A549 (cell line): ENCODE results near the gene SLC22A31. TPM values are rescaled to one million over a fixed set of nuclear protein-coding genes. Genes with fewer than 3 reads are reported as not detected.
A peak's percentile ranks its signal among the peaks of the same experiment; 100 is the strongest.

Experiments used
- ATAC-seq, 2 experiments: fragments of 200-7000 bp in 1 of 2; fragments of >200 bp in 1 of 2; cut with Nextera tagmentation in 1 of 2; cut with Tn5 transposase in 1 of 2; 3 replicates each; pipeline versions ENCODE4 v1.8.0 to v1.9.1; 2018 to 2020; ENCODE audit warnings: mild to moderate bottlenecking in 1 of 2, moderate library complexity in 1 of 2
- CTCF ChIA-PET: fragments of 300-600 bp; sonication (Branson Sonifier 250); formaldehyde crosslinking; extraction: SDS; loops from one replicate; lab custom pipeline; 2021; ENCODE audit warnings: antibody characterized with exemption, inconsistent platforms; lab: Yijun Ruan, JAX
- POLR2A ChIA-PET: fragments of 350-600 bp; formaldehyde crosslinking; extraction: SDS; loops from one replicate; lab custom pipeline; 2021; ENCODE audit warnings: antibody characterized with exemption, inconsistent platforms; lab: Yijun Ruan, JAX
- DNase-seq, 2 experiments: peaks; one replicate each; pipeline versions ENCODE4 v3.0.0 to v3.0.0-alpha.2; 2011 to 2016; ENCODE audit warnings: low read depth in 1 of 2, low spot score in 1 of 2
- FAIRE-seq: peaks from 2 replicates; lab custom pipeline; 2011; peaks lifted over from hg19 to GRCh38; lab: Jason Lieb, UNC
- H3K27ac ChIP-seq, 2 experiments: fragments of >200 bp; sonication (Bioruptor Twin); formaldehyde crosslinking; 3 replicates each; pipeline ENCODE4 v1.5.1; 2016 to 2017
- H3K4me1 ChIP-seq: fragments of >200 bp; sonication (Bioruptor Twin); formaldehyde crosslinking; 3 replicates; pipeline ENCODE4 v1.6.1; 2016
- H3K4me2 ChIP-seq: fragments of >200 bp; sonication (Bioruptor Twin); formaldehyde crosslinking; 3 replicates; pipeline ENCODE4 v1.6.1; 2016
- H3K4me3 ChIP-seq: fragments of >200 bp; sonication (Bioruptor Twin); formaldehyde crosslinking; 3 replicates; pipeline ENCODE4 v1.5.1; 2016
- H3K9me3 ChIP-seq: fragments of >200 bp; sonication (Bioruptor Twin); formaldehyde crosslinking; 3 replicates; pipeline ENCODE4 v1.6.1; 2016
- BHLHE40 ChIP-seq: IDR thresholded peaks from 2 replicates; pipeline ENCODE4 v1.6.1; 2012; ENCODE audit warnings: low read depth, low read length, inconsistent platforms
- EHF ChIP-seq: fragments of 250-450 bp; sonication (Bioruptor Pico); IDR thresholded peaks from 2 replicates; pipeline ENCODE4 v1.5.0; 2020; ENCODE audit warnings: mild to moderate bottlenecking
- EHMT2 ChIP-seq: fragments of 200-600 bp; sonication (generic); IDR thresholded peaks from 2 replicates; pipeline ENCODE4 v1.6.1; 2016; ENCODE audit warnings: antibody characterized with exemption, low read depth, mild to moderate bottlenecking, moderate library complexity
- EP300 ChIP-seq, 2 experiments: fragments of >200 bp; sonication (Bioruptor Twin); formaldehyde crosslinking; IDR thresholded peaks; 2 replicates in 1 of 2; 3 replicates in 1 of 2; pipeline ENCODE4 v1.6.1; 2016 to 2017
- FOSB ChIP-seq: fragments of 250-450 bp; sonication (Bioruptor Pico); IDR thresholded peaks from 2 replicates; pipeline ENCODE4 v1.5.0; 2020; ENCODE audit warnings: mild to moderate bottlenecking, moderate library complexity
- FOSL2 ChIP-seq, 2 experiments: fragments of 450-650 bp in 1 of 2; fragments of >200 bp in 1 of 2; sonication (Bioruptor Twin) in 1 of 2; formaldehyde crosslinking; IDR thresholded peaks; 2 replicates each; pipeline versions ENCODE4 v1.5.0 to v1.6.1; 2016 to 2020; ENCODE audit warnings: mild to moderate bottlenecking in 1 of 2, moderate library complexity in 1 of 2
- FOXS1 ChIP-seq: fragments of 250-450 bp; sonication (Bioruptor Pico); IDR thresholded peaks from 2 replicates; pipeline ENCODE4 v1.5.0; 2020; ENCODE audit warnings: mild to moderate bottlenecking, moderate library complexity
- HOXA7 ChIP-seq: fragments of 250-450 bp; sonication (Bioruptor Pico); IDR thresholded peaks from 2 replicates; pipeline ENCODE4 v1.5.0; 2020; ENCODE audit warnings: mild to moderate bottlenecking, moderate library complexity
- JUNB ChIP-seq: fragments of >200 bp; sonication (Bioruptor Twin); formaldehyde crosslinking; IDR thresholded peaks from 2 replicates; pipeline ENCODE4 v1.6.1; 2016
- MAFK ChIP-seq: fragments of 450-650 bp; IDR thresholded peaks from 2 replicates; pipeline ENCODE4 v1.6.1; 2014; ENCODE audit not compliant: partially characterized antibody
- MAZ ChIP-seq: fragments of 150-350 bp; IDR thresholded peaks from 2 replicates; pipeline ENCODE4 v1.6.1; 2014; ENCODE audit warnings: antibody characterized with exemption, low read depth, low read length, borderline replicate concordance
- MYC ChIP-seq: IDR thresholded peaks from 2 replicates; pipeline ENCODE4 v1.6.1; 2012; ENCODE audit warnings: mild to moderate bottlenecking, inconsistent platforms, low read length, improper control_type of control experiment, borderline replicate concordance
- NPAS2 ChIP-seq: fragments of 250-450 bp; sonication (Bioruptor Pico); IDR thresholded peaks from 2 replicates; pipeline ENCODE4 v1.8.0; 2022; ENCODE audit warnings: mild to moderate bottlenecking, moderate library complexity, borderline replicate concordance
- PHF8 ChIP-seq: fragments of 200-600 bp; sonication (generic); IDR thresholded peaks from 2 replicates; pipeline ENCODE4 v1.6.1; 2016; ENCODE audit warnings: low read depth, mild to moderate bottlenecking, antibody characterized with exemption, moderate library complexity, borderline replicate concordance
- RFX5 ChIP-seq: fragments of 450-650 bp; IDR thresholded peaks from 2 replicates; pipeline ENCODE4 v1.7.1; 2014; ENCODE audit warnings: antibody characterized with exemption, mild to moderate bottlenecking, moderate library complexity
- RNF2 ChIP-seq: fragments of 200-600 bp; sonication (generic); IDR thresholded peaks from 2 replicates; pipeline ENCODE4 v1.6.1; 2016; ENCODE audit warnings: low read depth, mild to moderate bottlenecking, antibody characterized with exemption, moderate library complexity, borderline replicate concordance
- SREBF2 ChIP-seq: fragments of 450-650 bp; IDR thresholded peaks from 2 replicates; pipeline ENCODE4 v1.6.1; 2014; ENCODE audit warnings: mild to moderate bottlenecking, moderate library complexity
- ZC3H11A ChIP-seq: fragments of 450-650 bp; IDR thresholded peaks from 2 replicates; pipeline ENCODE4 v1.6.1; 2014; ENCODE audit warnings: antibody characterized with exemption, mild to moderate bottlenecking
- ZNF302 ChIP-seq: fragments of 250-450 bp; sonication (Bioruptor Pico); IDR thresholded peaks from 2 replicates; pipeline ENCODE4 v1.9.0; 2021; ENCODE audit warnings: inconsistent platforms, mild to moderate bottlenecking, moderate library complexity
- WGBS: methylation state at CpG from one replicate; pipeline ENCODE4 v1.1.6; 2017; ENCODE audit errors: missing lambda C conversion rate; 5-methylcytosine and 5-hydroxymethylcytosine counted together
- polyA plus RNA-seq, 4 experiments: library from polyadenylated mRNA; depleted of rRNA in 3 of 4; stranded (reverse); fragments of >200 nt; fragmentation: RNase III in 1 of 4; extraction: RNeasy Plus Mini Kit Qiagen cat#74134 plus additional on column Dnase treatment in 1 of 4; gene quantifications; 2 replicates in 3 of 4; 3 replicates in 1 of 4; pipeline ENCODE4 v1.2.3, GENCODE V29; 2011 to 2017
- TF ChIP-seq, protein P1 (sequence below): fragments of >200 bp; sonication (Bioruptor Twin); formaldehyde crosslinking; IDR thresholded peaks from 3 replicates; pipeline ENCODE4 v1.6.1; 2016
- TF ChIP-seq, protein P2 (sequence below): IDR thresholded peaks from 2 replicates; pipeline ENCODE4 v1.6.1; 2012
- TF ChIP-seq, protein P3 (sequence below): fragments of 200-600 bp; sonication (generic); IDR thresholded peaks from 2 replicates; pipeline ENCODE4 v1.6.1; 2016; ENCODE audit warnings: antibody characterized with exemption, mild to moderate bottlenecking, moderate library complexity

Gene SLC22A31
- polyA plus RNA-seq, 2 of the 4 experiments (the other 2 are of a cell fraction), result 0.36 to 0.77 TPM

DNA sequence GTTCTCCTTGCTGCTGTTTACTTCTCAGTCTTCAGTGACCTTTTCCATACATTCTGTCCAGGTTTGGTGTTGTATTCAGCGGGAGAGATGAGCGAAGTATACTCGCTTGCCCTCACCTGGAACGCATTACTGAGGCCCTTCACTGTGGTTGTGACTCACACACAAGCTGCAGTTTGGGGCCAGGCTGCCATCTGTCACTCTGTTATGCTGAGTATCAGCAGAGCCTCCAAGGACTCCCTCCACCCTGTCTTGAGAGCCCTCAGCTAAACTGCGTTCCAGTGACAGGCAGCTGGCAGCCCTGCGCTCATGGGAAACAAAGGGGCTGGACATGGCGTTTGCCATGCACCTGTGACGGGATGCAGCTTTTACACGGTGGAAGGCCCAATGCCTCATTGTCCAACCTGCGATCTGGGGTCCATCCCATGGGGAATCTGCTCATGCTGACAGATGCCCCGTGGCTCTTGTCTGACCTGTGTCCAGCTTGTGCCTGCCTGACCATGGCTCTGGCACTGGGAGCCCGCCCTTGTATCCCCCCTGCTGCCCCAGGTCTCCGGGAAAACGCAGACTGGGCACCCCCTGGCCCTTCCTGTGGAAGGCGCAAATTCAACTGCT lies 10.7 kb upstream of the SLC22A31 start:
- ChIA-PET CTCF (interaction anchor here (1.0 to 1.5 kb wide), 3 partner anchors 13 to 44 kb away, joined by 3 to 5 read pairs (median 4); no protein-coding TSS in a partner anchor), POLR2A (no interaction called here)
- WGBS, result 30% methylated on average over 9 of the region's 15 CpGs
- DNase-seq, result no peak
- no peak overlapping the region for H3K27ac ChIP-seq
- no peak overlapping the region for H3K4me3 ChIP-seq
- peaks cover under 1% of the 10 kb centered on the region; the same call in 1 of the 3 replicates for H3K4me1 ChIP-seq
- peak; percentile 31 to 51; a peak in 5 of 6 replicates for ATAC-seq
- no peak for TF ChIP-seq FOSL2 (IDR thresholded peaks at IDR 0.05)
- TF ChIP-seq FOSL2 (CRISPR knock-in tag; IDR thresholded peaks at IDR 0.05), result no peak
- no peak for TF ChIP-seq MYC
- TF ChIP-seq EP300 (IDR thresholded peaks at IDR 0.05), result no peak
- TF ChIP-seq EHMT2, result no peak
- TF ChIP-seq, protein P1, sequence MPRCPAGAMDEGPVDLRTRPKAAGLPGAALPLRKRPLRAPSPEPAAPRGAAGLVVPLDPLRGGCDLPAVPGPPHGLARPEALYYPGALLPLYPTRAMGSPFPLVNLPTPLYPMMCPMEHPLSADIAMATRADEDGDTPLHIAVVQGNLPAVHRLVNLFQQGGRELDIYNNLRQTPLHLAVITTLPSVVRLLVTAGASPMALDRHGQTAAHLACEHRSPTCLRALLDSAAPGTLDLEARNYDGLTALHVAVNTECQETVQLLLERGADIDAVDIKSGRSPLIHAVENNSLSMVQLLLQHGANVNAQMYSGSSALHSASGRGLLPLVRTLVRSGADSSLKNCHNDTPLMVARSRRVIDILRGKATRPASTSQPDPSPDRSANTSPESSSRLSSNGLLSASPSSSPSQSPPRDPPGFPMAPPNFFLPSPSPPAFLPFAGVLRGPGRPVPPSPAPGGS, result no peak
- TF ChIP-seq MAZ, result no peak
- TF ChIP-seq, protein P2, sequence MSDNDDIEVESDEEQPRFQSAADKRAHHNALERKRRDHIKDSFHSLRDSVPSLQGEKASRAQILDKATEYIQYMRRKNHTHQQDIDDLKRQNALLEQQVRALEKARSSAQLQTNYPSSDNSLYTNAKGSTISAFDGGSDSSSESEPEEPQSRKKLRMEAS, result no peak
- TF ChIP-seq, protein P3, sequence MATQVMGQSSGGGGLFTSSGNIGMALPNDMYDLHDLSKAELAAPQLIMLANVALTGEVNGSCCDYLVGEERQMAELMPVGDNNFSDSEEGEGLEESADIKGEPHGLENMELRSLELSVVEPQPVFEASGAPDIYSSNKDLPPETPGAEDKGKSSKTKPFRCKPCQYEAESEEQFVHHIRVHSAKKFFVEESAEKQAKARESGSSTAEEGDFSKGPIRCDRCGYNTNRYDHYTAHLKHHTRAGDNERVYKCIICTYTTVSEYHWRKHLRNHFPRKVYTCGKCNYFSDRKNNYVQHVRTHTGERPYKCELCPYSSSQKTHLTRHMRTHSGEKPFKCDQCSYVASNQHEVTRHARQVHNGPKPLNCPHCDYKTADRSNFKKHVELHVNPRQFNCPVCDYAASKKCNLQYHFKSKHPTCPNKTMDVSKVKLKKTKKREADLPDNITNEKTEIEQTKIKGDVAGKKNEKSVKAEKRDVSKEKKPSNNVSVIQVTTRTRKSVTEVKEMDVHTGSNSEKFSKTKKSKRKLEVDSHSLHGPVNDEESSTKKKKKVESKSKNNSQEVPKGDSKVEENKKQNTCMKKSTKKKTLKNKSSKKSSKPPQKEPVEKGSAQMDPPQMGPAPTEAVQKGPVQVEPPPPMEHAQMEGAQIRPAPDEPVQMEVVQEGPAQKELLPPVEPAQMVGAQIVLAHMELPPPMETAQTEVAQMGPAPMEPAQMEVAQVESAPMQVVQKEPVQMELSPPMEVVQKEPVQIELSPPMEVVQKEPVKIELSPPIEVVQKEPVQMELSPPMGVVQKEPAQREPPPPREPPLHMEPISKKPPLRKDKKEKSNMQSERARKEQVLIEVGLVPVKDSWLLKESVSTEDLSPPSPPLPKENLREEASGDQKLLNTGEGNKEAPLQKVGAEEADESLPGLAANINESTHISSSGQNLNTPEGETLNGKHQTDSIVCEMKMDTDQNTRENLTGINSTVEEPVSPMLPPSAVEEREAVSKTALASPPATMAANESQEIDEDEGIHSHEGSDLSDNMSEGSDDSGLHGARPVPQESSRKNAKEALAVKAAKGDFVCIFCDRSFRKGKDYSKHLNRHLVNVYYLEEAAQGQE, result no peak
- TF ChIP-seq HOXA7 (CRISPR knock-in tag), result no peak
- TF ChIP-seq BHLHE40, result no peak
- no peak for TF ChIP-seq FOSB (CRISPR knock-in tag)
- TF ChIP-seq JUNB, result no peak
- TF ChIP-seq, all 56 proteins: peak for 0
- Histone ChIP-seq H3K4me2 (no peak overlapping the region), H3K9me3 (no peaks in the 10 kb centered on the region)
- no peak for FAIRE-seq

DNA sequence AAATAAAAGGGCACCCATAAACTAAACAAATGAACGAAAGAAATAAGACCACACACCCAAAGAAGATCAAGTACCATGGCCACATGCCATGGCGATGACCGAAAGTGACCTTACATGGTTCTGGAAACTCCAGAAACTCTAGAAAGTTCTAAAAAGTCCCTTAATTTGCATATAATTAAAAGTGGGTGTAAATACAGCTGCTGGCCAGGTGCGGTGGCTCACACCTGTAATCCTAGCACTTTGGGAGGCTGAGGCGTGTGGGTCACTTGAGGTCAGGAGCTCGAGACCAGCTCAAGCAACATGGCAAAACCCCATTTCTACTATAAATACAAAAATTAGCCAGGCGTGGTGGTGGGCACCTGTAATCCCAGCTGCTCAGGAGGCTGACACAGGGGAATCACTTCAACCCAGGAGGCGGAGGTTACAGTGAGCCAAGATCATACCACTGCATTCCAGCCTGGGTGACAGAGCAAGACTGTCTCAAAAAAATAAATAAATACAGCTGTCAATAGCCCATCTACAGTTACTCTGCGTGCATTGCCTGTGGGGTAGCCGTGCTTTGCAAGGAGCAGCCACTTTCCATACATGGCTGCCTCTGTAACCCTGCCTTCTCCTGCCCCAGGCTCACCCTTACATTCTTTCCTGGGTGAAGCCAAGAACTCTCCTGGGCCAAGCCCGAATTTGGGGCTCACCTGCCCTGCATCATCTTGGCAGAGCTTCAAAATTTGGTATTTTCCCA lies 10.0 kb upstream of the SLC22A31 start:
- TF ChIP-seq PHF8 (no peak), NPAS2 (CRISPR knock-in tag) (no peak), EP300 (IDR thresholded peaks at IDR 0.05) (no peak), RFX5 (no peak), RNF2 (no peak), FOXS1 (CRISPR knock-in tag) (no peak), JUNB (no peak), SREBF2 (no peak), ZC3H11A (no peak), MAFK (no peak), ZNF302 (CRISPR knock-in tag) (no peak), EHF (CRISPR knock-in tag) (no peak)
- TF ChIP-seq, protein P3, result no peak
- Histone ChIP-seq H3K27ac (no peak overlapping the region), H3K9me3 (no peaks in the 10 kb centered on the region), H3K4me2 (no peak overlapping the region), H3K4me3 (no peak overlapping the region), H3K4me1 (no peaks in the 10 kb centered on the region)
- WGBS, result 31% methylated on average over 11 of the region's 11 CpGs
- ChIA-PET CTCF (interaction anchor here (1.0 to 1.5 kb wide), 3 partner anchors 13 to 43 kb away, joined by 3 to 5 read pairs (median 4); no protein-coding TSS in a partner anchor), POLR2A (no interaction called here)
- DNase-seq, result no peak
- FAIRE-seq, result no peak
- peak in 1 of 2 experiments; percentile 54; a peak in 3 of 6 replicates for ATAC-seq
